Hepatocyte (in vitro differentiated cells): ENCODE results near the gene RFC2. TPM values are rescaled to one million over a fixed set of nuclear protein-coding genes. Genes with fewer than 3 reads are reported as not detected.

Experiments
- DNase-seq: peaks from one replicate; pipeline ENCODE4 v3.0.0-alpha.2; 2016; ENCODE audit warnings: low spot score
- H2AFZ ChIP-seq: fragments of 200-600 bp; sonication (generic); 2 replicates; pipeline ENCODE4 v1.6.0; 2016; ENCODE audit warnings: antibody characterized with exemption, mild to moderate bottlenecking
- H3K27ac ChIP-seq: fragments of 200-600 bp; sonication (generic); 2 replicates; pipeline ENCODE4 v1.5.1; 2016; ENCODE audit warnings: mild to moderate bottlenecking
- H3K27me3 ChIP-seq: fragments of 200-600 bp; sonication (generic); 2 replicates; pipeline ENCODE4 v1.6.1; 2016
- H3K36me3 ChIP-seq: fragments of 200-600 bp; sonication (generic); replicated peaks from 2 replicates; pipeline ENCODE4 v1.5.1; 2016; ENCODE audit warnings: low read depth; ENCODE audit not compliant: insufficient read depth
- H3K4me1 ChIP-seq: fragments of 200-600 bp; sonication (generic); 2 replicates; pipeline ENCODE4 v1.5.1; 2016; ENCODE audit warnings: mild to moderate bottlenecking, moderate library complexity; ENCODE audit not compliant: insufficient read depth
- H3K4me2 ChIP-seq: fragments of 200-600 bp; sonication (generic); 2 replicates; pipeline ENCODE4 v1.6.0; 2016
- H3K4me3 ChIP-seq: fragments of 200-600 bp; sonication (generic); 2 replicates; pipeline ENCODE4 v1.5.1; 2016; ENCODE audit warnings: mild to moderate bottlenecking
- H3K79me2 ChIP-seq: fragments of 200-600 bp; sonication (generic); 2 replicates; pipeline ENCODE4 v1.6.0; 2017; ENCODE audit warnings: mild to moderate bottlenecking
- H3K9me2 ChIP-seq: fragments of 200-600 bp; sonication (generic); replicated peaks from 2 replicates; pipeline ENCODE4 v1.6.0; 2017; ENCODE audit warnings: mild to moderate bottlenecking; ENCODE audit not compliant: insufficient read depth
- H3K9me3 ChIP-seq: fragments of 200-600 bp; sonication (generic); 2 replicates; pipeline ENCODE4 v1.5.1; 2016; ENCODE audit warnings: low read depth, mild to moderate bottlenecking
- H4K20me1 ChIP-seq: fragments of 200-600 bp; sonication (generic); 2 replicates; pipeline ENCODE4 v1.6.0; 2016; ENCODE audit warnings: mild to moderate bottlenecking; ENCODE audit not compliant: insufficient read depth, poor library complexity, severe bottlenecking
- EZH2 ChIP-seq: fragments of 200-600 bp; sonication (generic); IDR thresholded peaks from 2 replicates; pipeline ENCODE4 v1.6.1; 2016; ENCODE audit warnings: antibody characterized with exemption, mild to moderate bottlenecking, borderline replicate concordance
- EZH2phosphoT487 ChIP-seq: fragments of 200-600 bp; sonication (generic); IDR thresholded peaks from one replicate; pipeline ENCODE4 v1.6.1; 2018; ENCODE audit warnings: antibody characterized with exemption, mild to moderate bottlenecking, low read depth, moderate library complexity; ENCODE audit not compliant: unreplicated experiment, severe bottlenecking
- WGBS: methylation state at CpG from one replicate; pipeline ENCODE4 v1.1.6; 2016; ENCODE audit warnings: low lambda C conversion rate; ENCODE audit errors: missing lambda C conversion rate; 5-methylcytosine and 5-hydroxymethylcytosine counted together
- polyA plus RNA-seq: library from polyadenylated mRNA; unstranded; fragments of >200 nt; fragmentation: Nextera tagmentation; extraction: Ambion mirVana; gene quantifications from 2 replicates; pipeline ENCODE4 v1.2.1, GENCODE V29; 2016
- total RNA-seq: library from RNA; depleted of rRNA; stranded (reverse); fragments of >200 nt; gene quantifications from 2 replicates; pipeline ENCODE4 v1.2.3, GENCODE V29; 2014
- TF ChIP-seq, protein P1 (sequence below): fragments of 200-600 bp; sonication (generic); IDR thresholded peaks from 2 replicates; pipeline ENCODE4 v1.5.1; 2016; ENCODE audit warnings: antibody characterized with exemption, mild to moderate bottlenecking; ENCODE audit not compliant: poor library complexity

The RFC2 gene
- total and polyA plus RNA-seq, 2 experiments from 2014 or later = 16.8 to 25.4 TPM

GRCh38 chr7:74284781-74285259, 30.6 kb upstream of the RFC2 start:
- no peaks in the 10 kb centered on the region for H4K20me1 ChIP-seq
- TF ChIP-seq, protein P1, sequence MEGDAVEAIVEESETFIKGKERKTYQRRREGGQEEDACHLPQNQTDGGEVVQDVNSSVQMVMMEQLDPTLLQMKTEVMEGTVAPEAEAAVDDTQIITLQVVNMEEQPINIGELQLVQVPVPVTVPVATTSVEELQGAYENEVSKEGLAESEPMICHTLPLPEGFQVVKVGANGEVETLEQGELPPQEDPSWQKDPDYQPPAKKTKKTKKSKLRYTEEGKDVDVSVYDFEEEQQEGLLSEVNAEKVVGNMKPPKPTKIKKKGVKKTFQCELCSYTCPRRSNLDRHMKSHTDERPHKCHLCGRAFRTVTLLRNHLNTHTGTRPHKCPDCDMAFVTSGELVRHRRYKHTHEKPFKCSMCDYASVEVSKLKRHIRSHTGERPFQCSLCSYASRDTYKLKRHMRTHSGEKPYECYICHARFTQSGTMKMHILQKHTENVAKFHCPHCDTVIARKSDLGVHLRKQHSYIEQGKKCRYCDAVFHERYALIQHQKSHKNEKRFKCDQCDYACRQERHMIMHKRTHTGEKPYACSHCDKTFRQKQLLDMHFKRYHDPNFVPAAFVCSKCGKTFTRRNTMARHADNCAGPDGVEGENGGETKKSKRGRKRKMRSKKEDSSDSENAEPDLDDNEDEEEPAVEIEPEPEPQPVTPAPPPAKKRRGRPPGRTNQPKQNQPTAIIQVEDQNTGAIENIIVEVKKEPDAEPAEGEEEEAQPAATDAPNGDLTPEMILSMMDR = no peak
- TF ChIP-seq EZH2 = no peak
- peaks cover 24% of the 10 kb centered on the region for H3K4me1 ChIP-seq
- peak; percentile 82 for DNase-seq
- peak overlapping the region; percentile 35 for H3K4me2 ChIP-seq
- H2AFZ ChIP-seq = no peak overlapping the region
- peak overlapping the region; percentile 92 for H3K27ac ChIP-seq
- no peaks in the 10 kb centered on the region for H3K36me3 ChIP-seq
- H3K9me3 ChIP-seq = no peaks in the 10 kb centered on the region
- WGBS = 41% methylated on average over 9 of the region's 9 CpGs
- peaks cover 5% of the 10 kb centered on the region for H3K79me2 ChIP-seq
- H3K9me2 ChIP-seq = no peaks in the 10 kb centered on the region
- H3K27me3 ChIP-seq = no peaks in the 10 kb centered on the region
- H3K4me3 ChIP-seq = no peak overlapping the region

GRCh38 chr7:74283858-74284447, 29.8 kb upstream of the RFC2 start:
- 85% methylated on average over 9 of the region's 9 CpGs for WGBS
- peak overlapping the region; percentile 92 for H3K27ac ChIP-seq

DNA sequence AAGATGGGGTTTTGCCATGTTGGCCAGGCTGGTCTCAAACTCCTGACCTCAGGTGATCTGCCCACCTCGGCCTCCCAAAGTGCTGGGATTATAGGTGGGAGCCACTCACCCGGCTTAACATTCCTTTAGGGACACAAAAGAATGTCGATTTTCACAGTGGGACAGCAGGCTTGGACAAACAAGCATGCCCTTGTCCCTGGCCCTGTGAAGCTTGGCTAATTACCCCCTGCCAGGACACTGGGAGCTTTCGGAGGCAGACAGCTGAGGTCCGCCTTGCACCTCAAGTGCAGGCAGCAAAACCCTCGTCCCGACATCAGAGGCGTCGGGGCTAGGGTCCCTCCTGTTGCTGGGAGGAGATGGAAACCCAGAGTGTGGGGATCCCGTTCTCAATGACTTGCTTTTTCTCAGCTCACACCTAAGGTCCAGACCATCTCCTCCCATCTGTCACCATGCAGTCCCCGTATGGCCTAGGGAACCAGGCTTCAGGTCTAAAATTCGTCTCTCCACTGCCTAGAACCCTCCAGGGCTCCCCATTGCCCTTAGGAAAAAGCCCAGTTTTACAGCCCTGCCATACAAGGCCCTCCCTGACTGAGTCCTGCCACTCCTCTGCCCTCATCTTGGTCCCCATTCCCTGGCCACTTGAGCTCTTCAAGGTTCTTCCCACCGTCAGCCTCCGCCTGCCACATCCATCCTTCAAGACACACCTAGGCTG, 28.7 kb upstream of the RFC2 start:
- Histone ChIP-seq H3K9me2 (no peaks in the 10 kb centered on the region), H3K9me3 (no peaks in the 10 kb centered on the region), H3K4me1 (peaks cover 14% of the 10 kb centered on the region), H3K4me2 (no peak overlapping the region), H3K4me3 (no peak overlapping the region), H3K79me2 (no peaks in the 10 kb centered on the region), H3K27ac (no peak overlapping the region), H3K36me3 (no peaks in the 10 kb centered on the region), H2AFZ (no peak overlapping the region), H4K20me1 (no peaks in the 10 kb centered on the region), H3K27me3 (no peaks in the 10 kb centered on the region)
- WGBS = 73% methylated on average over 14 of the region's 14 CpGs
- DNase-seq = no peak
- TF ChIP-seq, protein P1 = no peak
- TF ChIP-seq EZH2 (no peak), EZH2phosphoT487 (no peak)

More at GRCh38 chr7:74283858-74284447, 29.8 kb upstream of the RFC2 start:
- no peaks in the 10 kb centered on the region for H3K36me3 ChIP-seq
- H3K9me2 ChIP-seq = no peaks in the 10 kb centered on the region
- H2AFZ ChIP-seq = no peak overlapping the region
- no peak overlapping the region for H3K4me2 ChIP-seq
- H4K20me1 ChIP-seq = no peaks in the 10 kb centered on the region
- no peaks in the 10 kb centered on the region for H3K79me2 ChIP-seq
- peaks cover 23% of the 10 kb centered on the region for H3K4me1 ChIP-seq
- TF ChIP-seq EZH2 (no peak), EZH2phosphoT487 (no peak)
- TF ChIP-seq, protein P1 = no peak
- no peaks in the 10 kb centered on the region for H3K27me3 ChIP-seq
- no peak for DNase-seq
- H3K4me3 ChIP-seq = no peak overlapping the region
- H3K9me3 ChIP-seq = no peaks in the 10 kb centered on the region
